IPS DF 4.7 (cell line): ENCODE data around the gene MAP7.
"Not testable (repeated sequence)": the region's sequence is repeated elsewhere in the genome, so short reads cannot be mapped to it uniquely, and the experiment has no call there.

Experiments used
- DNase-seq: peaks from one replicate; pipeline ENCODE4 v3.0.0-alpha.2; 2013; ENCODE audit warnings: low spot score; ENCODE audit errors: extremely low read depth

The MAP7 gene

GRCh38 chr6:136424901-136425300 is 125.3 kb downstream of the MAP7 start:
- DNase-seq, result no peak

GRCh38 chr6:136424450-136424849 is 125.8 kb downstream of the MAP7 start:
- no peak for DNase-seq

- DNase-seq, result no peak
These were observed 128.6 kb downstream of the MAP7 start for GRCh38 chr6:136421537-136422158.

GRCh38 chr6:136420853-136421252 is 129.4 kb downstream of the MAP7 start:
- no peak for DNase-seq

- DNase-seq, result no peak
These were observed 134.7 kb downstream of the MAP7 start for GRCh38 chr6:136415351-136416007.

GRCh38 chr6:136412410-136412809 is 137.8 kb downstream of the MAP7 start:
- no peak for DNase-seq

GRCh38 chr6:136411453-136412354 is 138.5 kb downstream of the MAP7 start:
- DNase-seq, result no peak

- no peak for DNase-seq
These were observed 139.2 kb downstream of the MAP7 start for GRCh38 chr6:136411025-136411325.

GRCh38 chr6:136410201-136411024 is 139.8 kb downstream of the MAP7 start:
- no peak for DNase-seq

- DNase-seq, result no peak
These were observed 140.6 kb downstream of the MAP7 start for GRCh38 chr6:136409597-136409996.

- DNase-seq, result no peak
These were observed 142.0 kb downstream of the MAP7 start for GRCh38 chr6:136408204-136408603.

GRCh38 chr6:136405420-136406029 is 144.7 kb downstream of the MAP7 start:
- no peak for DNase-seq

GRCh38 chr6:136404627-136405419 is 145.4 kb downstream of the MAP7 start:
- no peak for DNase-seq

GRCh38 chr6:136404007-136404406 is 146.2 kb downstream of the MAP7 start:
- no peak for DNase-seq

- DNase-seq, result no peak
These were observed 146.9 kb downstream of the MAP7 start for GRCh38 chr6:136403110-136403980.

- no peak for DNase-seq
These were observed 148.5 kb downstream of the MAP7 start for GRCh38 chr6:136401749-136402148.

GRCh38 chr6:136401236-136401635 is 149.0 kb downstream of the MAP7 start:
- DNase-seq, result not testable (repeated sequence)

- DNase-seq, result no peak
These were observed 151.8 kb downstream of the MAP7 start for GRCh38 chr6:136398453-136398852.

GRCh38 chr6:136396908-136397307 is 153.3 kb downstream of the MAP7 start:
- no peak for DNase-seq
